H1 (cell line): Measurements from ENCODE around the gene SMG5. TPM values are rescaled to one million over a fixed set of nuclear protein-coding genes. Genes with fewer than 3 reads are reported as not detected.

Source experiments
- BRCA1 ChIP-seq: IDR thresholded peaks from 2 replicates; pipeline ENCODE4 v1.6.1; 2012; ENCODE audit warnings: low read depth, low read length, improper control_type of control experiment
- CHD2 ChIP-seq: IDR thresholded peaks from 2 replicates; pipeline ENCODE4 v1.6.1; 2012; ENCODE audit warnings: low read length, improper control_type of control experiment
- CTCF ChIP-seq, 3 experiments: IDR thresholded peaks; 1 replicate in 2 of 3; 2 replicates in 1 of 3; pipeline versions ENCODE4 v1.5.1 to v1.6.1; 2011; ENCODE audit warnings: low read length in 3 of 3, mild to moderate bottlenecking in 3 of 3, inconsistent platforms in 2 of 3, low read depth in 1 of 3, moderate library complexity in 1 of 3; ENCODE audit not compliant: insufficient read depth in 1 of 3; ENCODE audit errors: control extremely low read depth in 1 of 3
- EGR1 ChIP-seq: IDR thresholded peaks from 2 replicates; pipeline ENCODE4 v1.6.1; 2011; ENCODE audit warnings: low read depth, low read length, borderline replicate concordance
- EZH2 ChIP-seq: fragments of 200-600 bp; sonication (generic); IDR thresholded peaks from 2 replicates; pipeline ENCODE4 v1.7.1; 2012; ENCODE audit warnings: low read depth, mild to moderate bottlenecking, moderate library complexity, low read length, inconsistent platforms; ENCODE audit not compliant: severe bottlenecking
- GABPA ChIP-seq: IDR thresholded peaks from 2 replicates; pipeline ENCODE4 v1.6.1; 2011; ENCODE audit warnings: mild to moderate bottlenecking, low read length, moderate library complexity, borderline replicate concordance; ENCODE audit not compliant: insufficient read depth
- HDAC6 ChIP-seq: IDR thresholded peaks from one replicate; pipeline ENCODE4 v1.7.1; 2012; ENCODE audit warnings: low read depth, mild to moderate bottlenecking, inconsistent platforms, low read length, moderate library complexity
- KDM1A ChIP-seq: fragments of 200-600, 300-600 bp; sonication (generic); IDR thresholded peaks from 2 replicates; pipeline ENCODE4 v1.7.1; 2016; ENCODE audit warnings: mild to moderate bottlenecking, low read length, borderline replicate concordance
- KDM4A ChIP-seq: IDR thresholded peaks from one replicate; pipeline ENCODE4 v1.7.1; 2012; ENCODE audit warnings: low read depth, mild to moderate bottlenecking, moderate library complexity, low read length, inconsistent platforms; ENCODE audit not compliant: severe bottlenecking
- NANOG ChIP-seq: IDR thresholded peaks from 2 replicates; pipeline ENCODE4 v1.6.1; 2011; ENCODE audit warnings: low read length, low read depth, mild to moderate bottlenecking, inconsistent platforms; ENCODE audit not compliant: insufficient read depth, poor library complexity, severe bottlenecking
- NRF1 ChIP-seq: IDR thresholded peaks from 2 replicates; pipeline ENCODE4 v1.6.1; 2011; ENCODE audit warnings: mild to moderate bottlenecking, low read depth, low read length, improper control_type of control experiment
- POLR2AphosphoS5 ChIP-seq: IDR thresholded peaks from 2 replicates; pipeline ENCODE4 v1.6.1; 2011; ENCODE audit warnings: low read depth, low read length
- RAD21 ChIP-seq, 2 experiments: IDR thresholded peaks in 1 of 2; conservative IDR thresholded peaks in 1 of 2; 2 replicates each; pipeline ENCODE4 v1.6.1; 2011; ENCODE audit warnings: low read depth in 2 of 2, low read length in 2 of 2, improper control_type of control experiment in 1 of 2, inconsistent platforms in 1 of 2, mild to moderate bottlenecking in 1 of 2, moderate library complexity in 1 of 2
- RFX5 ChIP-seq: IDR thresholded peaks from 2 replicates; pipeline ENCODE4 v1.6.1; 2011; ENCODE audit warnings: low read depth, low read length, improper control_type of control experiment, borderline replicate concordance
- SAP30 ChIP-seq: fragments of 300-600 bp; sonication (generic); IDR thresholded peaks from 2 replicates; pipeline ENCODE4 v1.7.1; 2012; ENCODE audit warnings: low read length, moderate library complexity, mild to moderate bottlenecking, inconsistent platforms; ENCODE audit not compliant: insufficient read depth, insufficient replicate concordance
- SIN3A ChIP-seq, 2 experiments: IDR thresholded peaks in 1 of 2; conservative IDR thresholded peaks in 1 of 2; 2 replicates each; pipeline ENCODE4 v1.6.1; 2011 to 2012; ENCODE audit warnings: low read length in 2 of 2, improper control_type of control experiment in 1 of 2, low read depth in 1 of 2, mild to moderate bottlenecking in 1 of 2
- SIRT6 ChIP-seq: IDR thresholded peaks from one replicate; pipeline ENCODE4 v1.7.1; 2012; ENCODE audit warnings: low read length, inconsistent platforms
- SP1 ChIP-seq: IDR thresholded peaks from 2 replicates; pipeline ENCODE4 v1.6.1; 2011; ENCODE audit warnings: low read depth, low read length
- SP4 ChIP-seq: IDR thresholded peaks from 2 replicates; pipeline ENCODE4 v1.6.1; 2012; ENCODE audit warnings: low read length, inconsistent platforms
- TAF7 ChIP-seq: optimal IDR thresholded peaks from 2 replicates; pipeline ENCODE3; 2011; ENCODE audit warnings: low read depth, mild to moderate bottlenecking, inconsistent platforms, low read length, moderate library complexity, borderline replicate concordance
- TEAD4 ChIP-seq: IDR thresholded peaks from 2 replicates; pipeline ENCODE4 v1.6.1; 2012; ENCODE audit warnings: low read depth, low read length, inconsistent platforms, mixed read lengths
- polyA plus RNA-seq, 7 experiments: library from polyadenylated mRNA; depleted of rRNA in 3 of 7; stranded (reverse) in 5 of 7; unstranded in 2 of 7; fragments of >200 nt in 5 of 7; fragments of 200-250 nt in 2 of 7; gene quantifications; 1 replicate in 5 of 7; 2 replicates in 1 of 7; 4 replicates in 1 of 7; pipeline versions ENCODE4 v1.2.1 to v1.2.3, GENCODE V29; 2011 to 2013; ENCODE audit warnings: missing spikeins in 2 of 7, mixed read lengths in 2 of 7
- total RNA-seq: library from RNA; stranded (reverse); fragmentation: NEBNext Ultra II Directional; extraction: Animal tissue kit (Norgen Biotek cat#: 25700); gene quantifications from 2 replicates; pipeline ENCODE4 v1.2.1, GENCODE V29; 2021

Gene SMG5
- total and polyA plus RNA-seq, 2 of the 8 experiments (the other 6 are each of a cell fraction or from before 2014, with no cell fraction given) = 32.7 to 98.0 TPM

DNA sequence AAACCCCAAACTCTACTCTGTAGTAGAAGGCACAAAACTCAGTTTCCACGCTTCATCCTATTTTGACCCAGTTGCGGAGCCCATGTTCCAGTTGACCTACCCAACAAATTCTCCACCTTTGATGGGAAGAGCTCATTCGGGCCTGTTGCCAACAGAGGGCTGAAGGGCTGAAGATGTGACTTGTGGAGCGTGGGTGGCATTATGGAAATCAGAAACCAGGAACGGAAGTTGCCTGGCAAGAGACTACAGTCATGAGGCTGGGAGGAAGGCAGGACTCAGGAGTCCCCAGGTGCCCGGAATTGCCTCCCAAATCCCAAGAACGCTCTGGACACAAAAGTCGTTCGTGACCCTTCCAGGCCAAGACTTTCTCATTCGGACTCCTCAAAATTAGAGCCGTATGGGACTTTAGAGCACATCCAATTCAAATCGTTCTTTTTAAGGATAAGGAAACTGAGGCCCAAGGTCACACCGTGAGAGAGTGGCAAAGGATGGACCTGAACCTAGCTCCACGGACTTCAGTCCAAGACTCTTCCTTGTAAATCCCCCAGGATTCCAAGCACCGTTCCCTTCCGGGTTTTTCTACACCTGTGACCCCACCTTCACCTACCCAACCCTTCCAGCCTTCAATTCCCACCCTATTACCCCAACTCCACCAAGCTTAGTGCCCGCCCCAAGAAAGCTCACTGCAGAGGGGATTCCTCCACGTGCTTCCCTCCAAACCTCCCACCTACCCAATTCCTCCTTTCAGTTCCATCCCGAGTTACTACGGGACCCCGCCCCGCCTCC lies 739 bp downstream of the SMG5 start (continued):
- TF ChIP-seq HDAC6 (no peak), RFX5 (no peak), SIN3A (conservative IDR thresholded peaks at IDR 0.05 in 1 of 2, IDR thresholded peaks at IDR 0.05 in 1 of 2; ENCODE audit: low read depth in 1 of 2, low read length in 2 of 2) (peak in 1 of 2 experiments; percentile 8; a peak in 2 of 4 replicates), RAD21 (IDR thresholded peaks at IDR 0.05 in 1 of 2, conservative IDR thresholded peaks at IDR 0.05 in 1 of 2; ENCODE audit: low read depth in 2 of 2, low read length in 2 of 2) (no peak), CHD2 (no peak), EZH2 (no peak), NANOG (no peak), KDM4A (no peak), KDM1A (no peak), SIRT6 (no peak), CTCF (IDR thresholded peaks at IDR 0.05; ENCODE audit: control extremely low read depth in 1 of 3, insufficient read depth in 1 of 3, low read depth in 1 of 3, low read length in 3 of 3) (no peak), SAP30 (peak; percentile 79), NRF1 (no peak), POLR2AphosphoS5 (no peak), SP4 (no peak), GABPA (no peak), SP1 (peak; percentile 97), BRCA1 (no peak), EGR1 (0 out of 2 replicates have a peak, but pooled peaks have one; percentile 5), TEAD4 (no peak), TAF7 (no peak)
